DOHH2 (cell line): ENCODE results near the gene HOXA2.

ENCODE experiments used
- H3F3A ChIP-seq: fragments of 200-600 bp; sonication (generic), shearing (Covaris generic); 2 replicates; pipeline ENCODE4 v1.6.0; 2016; ENCODE audit warnings: antibody characterized with exemption, mild to moderate bottlenecking; ENCODE audit not compliant: control insufficient read depth, insufficient read depth
- H3K27ac ChIP-seq: fragments of 200-600 bp; sonication (generic); 2 replicates; pipeline ENCODE4 v1.5.1; 2014; ENCODE audit warnings: low read depth, mild to moderate bottlenecking, low read length, moderate library complexity
- H3K27me3 ChIP-seq: fragments of 200-600 bp; sonication (generic); 2 replicates; pipeline ENCODE4 v1.6.1; 2014; ENCODE audit warnings: mild to moderate bottlenecking, low read length, mixed read lengths; ENCODE audit not compliant: control insufficient read depth
- H3K36me3 ChIP-seq: fragments of 200-600 bp; sonication (generic); 2 replicates; pipeline ENCODE4 v1.6.1; 2014; ENCODE audit warnings: mild to moderate bottlenecking, low read length, moderate library complexity, mixed read lengths; ENCODE audit not compliant: control insufficient read depth
- H3K4me1 ChIP-seq: fragments of 200-600 bp; sonication (generic); 2 replicates; pipeline ENCODE4 v1.6.1; 2014; ENCODE audit warnings: mild to moderate bottlenecking, low read length, mixed read lengths; ENCODE audit not compliant: control insufficient read depth
- H3K4me2 ChIP-seq: fragments of 200-600 bp; sonication (generic); 2 replicates; pipeline ENCODE4 v1.6.0; 2014; ENCODE audit warnings: mild to moderate bottlenecking, low read length, moderate library complexity
- H3K4me3 ChIP-seq: fragments of 200-600 bp; sonication (generic); 2 replicates; pipeline ENCODE4 v1.5.1; 2014; ENCODE audit warnings: mild to moderate bottlenecking, low read length, mixed read lengths
- H3K79me2 ChIP-seq: fragments of 200-600 bp; sonication (generic); 2 replicates; pipeline ENCODE4 v1.6.1; 2014; ENCODE audit warnings: mild to moderate bottlenecking, low read length, mixed read lengths; ENCODE audit not compliant: control insufficient read depth
- H3K9me2 ChIP-seq: fragments of 200-600 bp; sonication (generic); replicated peaks from 2 replicates; pipeline ENCODE4 v1.6.1; 2014; ENCODE audit warnings: mild to moderate bottlenecking, low read length, mixed read lengths; ENCODE audit not compliant: control insufficient read depth
- H3K9me3 ChIP-seq: fragments of 200-600 bp; sonication (generic); 2 replicates; pipeline ENCODE4 v1.6.1; 2014; ENCODE audit warnings: antibody characterized with exemption, low read length, mixed read lengths; ENCODE audit not compliant: control insufficient read depth, insufficient read depth
- H4K20me1 ChIP-seq: fragments of 200-600 bp; sonication (generic); 2 replicates; pipeline ENCODE4 v1.6.0; 2014; ENCODE audit warnings: low read depth, mild to moderate bottlenecking, antibody characterized with exemption, low read length, moderate library complexity; ENCODE audit not compliant: control insufficient read depth, insufficient read depth
- EZH2phosphoT487 ChIP-seq: fragments of 200-600 bp; sonication (generic); IDR thresholded peaks from 2 replicates; pipeline ENCODE4 v1.6.1; 2017; ENCODE audit warnings: borderline replicate concordance, mild to moderate bottlenecking, antibody characterized with exemption, low read length, moderate library complexity, mixed read lengths
- TF ChIP-seq, protein P1 (sequence below): fragments of 200-600 bp; sonication (generic); IDR thresholded peaks from one replicate; pipeline ENCODE4 v1.5.1; 2014; ENCODE audit warnings: antibody characterized with exemption, mild to moderate bottlenecking, low read depth, low read length; ENCODE audit not compliant: poor library complexity, severe bottlenecking

The HOXA2 gene

DNA sequence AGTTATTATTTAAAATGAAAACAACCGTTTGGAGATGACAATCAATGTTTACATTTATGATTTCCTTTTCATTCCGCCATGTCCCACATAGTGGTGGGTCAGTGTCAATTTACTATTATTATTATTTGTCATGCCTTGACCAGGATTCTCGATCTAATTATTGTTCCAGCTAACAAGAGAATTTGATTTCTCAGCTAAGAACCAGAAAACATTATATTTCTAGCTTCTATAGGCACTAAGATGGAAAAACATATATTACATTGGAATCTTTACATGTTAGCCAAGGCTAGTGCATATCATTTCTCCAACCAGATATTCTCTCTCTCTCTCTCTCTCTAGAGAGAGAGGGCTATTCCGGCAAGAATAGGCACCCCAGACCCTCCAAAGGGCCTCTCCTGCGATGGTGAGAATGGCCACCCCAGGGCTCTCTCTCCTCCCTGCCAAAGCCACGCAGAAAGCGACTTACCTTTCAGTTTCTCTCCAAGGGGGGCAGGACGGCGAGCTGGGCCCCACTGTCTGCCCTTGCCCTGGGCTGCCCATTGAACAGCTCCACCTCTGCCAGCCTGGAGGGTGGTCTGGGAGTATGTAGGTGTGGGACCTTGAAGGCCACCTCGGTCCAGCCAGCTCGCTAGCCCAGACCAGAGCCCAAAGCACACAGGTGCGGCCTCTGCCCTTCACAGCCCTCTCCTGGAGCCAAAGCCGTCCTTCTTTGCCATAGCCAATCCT is 47.5 kb upstream of the HOXA2 start:
- H3K27me3 ChIP-seq: peaks cover 70% of the 10 kb centered on the region
- H3K36me3 ChIP-seq: no peaks in the 10 kb centered on the region
- H3K27ac ChIP-seq: no peak overlapping the region
- no peaks in the 10 kb centered on the region for H4K20me1 ChIP-seq
- H3K79me2 ChIP-seq: no peaks in the 10 kb centered on the region
- H3K9me3 ChIP-seq: no peaks in the 10 kb centered on the region
- no peaks in the 10 kb centered on the region for H3F3A ChIP-seq
- TF ChIP-seq EZH2phosphoT487: no peak
- TF ChIP-seq, protein P1, sequence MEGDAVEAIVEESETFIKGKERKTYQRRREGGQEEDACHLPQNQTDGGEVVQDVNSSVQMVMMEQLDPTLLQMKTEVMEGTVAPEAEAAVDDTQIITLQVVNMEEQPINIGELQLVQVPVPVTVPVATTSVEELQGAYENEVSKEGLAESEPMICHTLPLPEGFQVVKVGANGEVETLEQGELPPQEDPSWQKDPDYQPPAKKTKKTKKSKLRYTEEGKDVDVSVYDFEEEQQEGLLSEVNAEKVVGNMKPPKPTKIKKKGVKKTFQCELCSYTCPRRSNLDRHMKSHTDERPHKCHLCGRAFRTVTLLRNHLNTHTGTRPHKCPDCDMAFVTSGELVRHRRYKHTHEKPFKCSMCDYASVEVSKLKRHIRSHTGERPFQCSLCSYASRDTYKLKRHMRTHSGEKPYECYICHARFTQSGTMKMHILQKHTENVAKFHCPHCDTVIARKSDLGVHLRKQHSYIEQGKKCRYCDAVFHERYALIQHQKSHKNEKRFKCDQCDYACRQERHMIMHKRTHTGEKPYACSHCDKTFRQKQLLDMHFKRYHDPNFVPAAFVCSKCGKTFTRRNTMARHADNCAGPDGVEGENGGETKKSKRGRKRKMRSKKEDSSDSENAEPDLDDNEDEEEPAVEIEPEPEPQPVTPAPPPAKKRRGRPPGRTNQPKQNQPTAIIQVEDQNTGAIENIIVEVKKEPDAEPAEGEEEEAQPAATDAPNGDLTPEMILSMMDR: no peak
- H3K9me2 ChIP-seq: no peaks in the 10 kb centered on the region
- H3K4me2 ChIP-seq: peak overlapping the region; percentile 94
- peak overlapping the region; percentile 77 for H3K4me3 ChIP-seq
- H3K4me1 ChIP-seq: peaks cover 52% of the 10 kb centered on the region

- H3K27me3 ChIP-seq: peaks cover 62% of the 10 kb centered on the region
- H3F3A ChIP-seq: no peaks in the 10 kb centered on the region
- H3K4me2 ChIP-seq: peak overlapping the region; percentile 94
- peaks cover 52% of the 10 kb centered on the region for H3K4me1 ChIP-seq
- no peaks in the 10 kb centered on the region for H3K9me3 ChIP-seq
- H3K4me3 ChIP-seq: peak overlapping the region; percentile 77
- no peaks in the 10 kb centered on the region for H3K36me3 ChIP-seq
- no peaks in the 10 kb centered on the region for H3K79me2 ChIP-seq
- no peak overlapping the region for H3K27ac ChIP-seq
- no peaks in the 10 kb centered on the region for H3K9me2 ChIP-seq
- TF ChIP-seq EZH2phosphoT487: no peak
- TF ChIP-seq, protein P1: no peak
- H4K20me1 ChIP-seq: no peaks in the 10 kb centered on the region
These were observed 46.5 kb upstream of the HOXA2 start for GRCh38 chr7:27148756-27149641.

- H3K9me2 ChIP-seq: no peaks in the 10 kb centered on the region
- H3K4me1 ChIP-seq: peaks cover 52% of the 10 kb centered on the region
- peaks cover 54% of the 10 kb centered on the region for H3K27me3 ChIP-seq
- no peaks in the 10 kb centered on the region for H3K9me3 ChIP-seq
- TF ChIP-seq EZH2phosphoT487: 0 out of 2 replicates have a peak, but pooled peaks have one; percentile 46
- TF ChIP-seq, protein P1: no peak
- H3K36me3 ChIP-seq: no peaks in the 10 kb centered on the region
- peak overlapping the region; percentile 77 for H3K4me3 ChIP-seq
- peak overlapping the region; percentile 94 for H3K4me2 ChIP-seq
- H3K27ac ChIP-seq: no peak overlapping the region
- H4K20me1 ChIP-seq: no peaks in the 10 kb centered on the region
- H3K79me2 ChIP-seq: no peaks in the 10 kb centered on the region
- no peaks in the 10 kb centered on the region for H3F3A ChIP-seq
These were observed 45.7 kb upstream of the HOXA2 start for GRCh38 chr7:27148031-27148755.
